ENCODE data around the gene NDUFB4. TPM values are rescaled to one million over a fixed set of nuclear protein-coding genes. Genes with fewer than 3 reads are reported as not detected.

Gene NDUFB4
- total RNA-seq, 1 donor from 2014 or later, result 129 TPM

DNA sequence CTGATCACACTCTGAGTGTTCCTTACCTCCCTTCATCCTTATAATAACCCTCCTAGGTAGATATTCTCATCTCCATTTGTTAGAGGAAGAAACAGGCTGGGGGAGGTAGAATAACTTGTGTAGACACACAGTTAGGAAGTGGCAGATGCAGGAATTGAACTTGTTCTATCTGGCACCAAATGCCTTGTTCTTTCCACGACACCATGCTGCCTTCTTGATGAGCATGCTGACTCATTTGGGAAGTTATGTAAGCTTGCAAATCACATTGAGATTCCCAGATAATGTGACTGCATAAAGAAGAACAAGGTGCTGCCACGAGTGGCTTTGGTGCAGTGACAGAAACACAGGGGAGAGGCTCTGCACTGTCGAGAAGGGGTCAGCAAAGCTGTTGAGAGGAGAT is 27.5 kb upstream of the NDUFB4 start:
- H3K4me1 Mint-ChIP-seq (ENCODE audit: unreplicated experiment), result peaks cover 9% of the 10 kb centered on the region
- no peak for DNase-seq (ENCODE audit: extremely low spot score, unreplicated experiment)
- TF ChIP-seq, protein P1, sequence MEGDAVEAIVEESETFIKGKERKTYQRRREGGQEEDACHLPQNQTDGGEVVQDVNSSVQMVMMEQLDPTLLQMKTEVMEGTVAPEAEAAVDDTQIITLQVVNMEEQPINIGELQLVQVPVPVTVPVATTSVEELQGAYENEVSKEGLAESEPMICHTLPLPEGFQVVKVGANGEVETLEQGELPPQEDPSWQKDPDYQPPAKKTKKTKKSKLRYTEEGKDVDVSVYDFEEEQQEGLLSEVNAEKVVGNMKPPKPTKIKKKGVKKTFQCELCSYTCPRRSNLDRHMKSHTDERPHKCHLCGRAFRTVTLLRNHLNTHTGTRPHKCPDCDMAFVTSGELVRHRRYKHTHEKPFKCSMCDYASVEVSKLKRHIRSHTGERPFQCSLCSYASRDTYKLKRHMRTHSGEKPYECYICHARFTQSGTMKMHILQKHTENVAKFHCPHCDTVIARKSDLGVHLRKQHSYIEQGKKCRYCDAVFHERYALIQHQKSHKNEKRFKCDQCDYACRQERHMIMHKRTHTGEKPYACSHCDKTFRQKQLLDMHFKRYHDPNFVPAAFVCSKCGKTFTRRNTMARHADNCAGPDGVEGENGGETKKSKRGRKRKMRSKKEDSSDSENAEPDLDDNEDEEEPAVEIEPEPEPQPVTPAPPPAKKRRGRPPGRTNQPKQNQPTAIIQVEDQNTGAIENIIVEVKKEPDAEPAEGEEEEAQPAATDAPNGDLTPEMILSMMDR (conservative IDR thresholded peaks at IDR 0.05), result no peak
- no peak overlapping the region for H3K4me3 Mint-ChIP-seq
- no peak overlapping the region for H3K27ac Mint-ChIP-seq
- H3K36me3 Mint-ChIP-seq, result no peaks in the 10 kb centered on the region
- no peaks in the 10 kb centered on the region for H3K27me3 Mint-ChIP-seq
- H3K9me3 Mint-ChIP-seq, result no peaks in the 10 kb centered on the region

DNA sequence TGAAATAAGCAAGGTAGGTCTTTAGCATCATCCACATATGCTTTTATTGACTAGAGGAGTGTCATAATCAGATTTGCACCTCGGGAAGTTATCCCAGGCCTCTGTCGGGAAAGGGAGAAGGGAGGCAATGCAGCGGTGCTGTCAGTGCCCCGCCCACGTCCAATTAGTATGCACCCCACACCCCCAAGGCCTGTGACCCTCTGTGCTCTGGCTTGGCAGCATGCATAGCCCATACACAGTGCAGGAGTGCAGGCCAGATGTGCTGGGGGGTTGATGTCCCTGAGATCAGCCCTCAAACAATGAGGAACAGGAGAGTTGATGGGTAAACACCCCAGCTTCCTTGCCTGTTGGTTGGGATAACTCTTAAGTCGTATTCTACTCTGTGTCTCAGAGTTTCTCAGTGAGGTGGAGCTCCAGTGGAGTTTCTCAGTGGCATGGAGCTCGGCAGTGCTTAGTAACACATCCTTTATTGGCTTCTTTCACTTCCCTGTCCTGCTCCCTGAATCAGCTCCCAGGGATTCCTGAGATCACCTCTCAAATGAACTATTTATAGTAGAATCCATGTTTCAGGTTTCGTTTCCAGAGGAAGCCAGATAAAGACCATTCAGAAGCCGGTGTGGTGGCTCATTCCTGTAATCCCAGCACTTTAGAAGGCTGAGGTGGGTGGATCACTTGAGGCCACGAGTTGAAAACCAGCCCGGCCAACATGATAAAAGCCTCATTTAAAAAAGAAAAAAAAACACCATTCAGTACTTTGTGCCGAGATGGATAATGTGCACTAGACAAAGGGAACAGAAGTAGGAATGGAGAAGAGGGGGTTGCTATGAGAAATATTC is 26.7 kb upstream of the NDUFB4 start:
- DNase-seq (ENCODE audit: extremely low spot score, unreplicated experiment), result no peak
- H3K27ac Mint-ChIP-seq, result no peak overlapping the region
- TF ChIP-seq, protein P1 (conservative IDR thresholded peaks at IDR 0.05), result no peak

GRCh38 chr3:120572027-120572426 is 24.1 kb upstream of the NDUFB4 start:
- Mint-ChIP-seq H3K9me3 (no peaks in the 10 kb centered on the region), H3K27ac (no peak overlapping the region), H3K4me3 (no peak overlapping the region), H3K27me3 (no peaks in the 10 kb centered on the region), H3K36me3 (no peaks in the 10 kb centered on the region), H3K4me1 (ENCODE audit: unreplicated experiment) (peaks cover 9% of the 10 kb centered on the region)
- TF ChIP-seq, protein P1 (conservative IDR thresholded peaks at IDR 0.05), result no peak
- no peak for DNase-seq (ENCODE audit: extremely low spot score, unreplicated experiment)

More for the DNA sequence above, 26.7 kb upstream of the NDUFB4 start:
- H3K9me3 Mint-ChIP-seq, result no peaks in the 10 kb centered on the region
- no peak overlapping the region for H3K4me3 Mint-ChIP-seq
- H3K27me3 Mint-ChIP-seq, result no peaks in the 10 kb centered on the region
- H3K36me3 Mint-ChIP-seq, result no peaks in the 10 kb centered on the region
- peaks cover 9% of the 10 kb centered on the region for H3K4me1 Mint-ChIP-seq (ENCODE audit: unreplicated experiment)

GRCh38 chr3:120587332-120587975 is 8.7 kb upstream of the NDUFB4 start:
- Mint-ChIP-seq H3K36me3 (no peaks in the 10 kb centered on the region), H3K27me3 (peaks cover 19% of the 10 kb centered on the region), H3K27ac (no peak overlapping the region), H3K9me3 (peaks cover 7% of the 10 kb centered on the region), H3K4me3 (no peak overlapping the region), H3K4me1 (ENCODE audit: unreplicated experiment) (no peaks in the 10 kb centered on the region)
- DNase-seq (ENCODE audit: extremely low spot score, unreplicated experiment), result no peak
- TF ChIP-seq, protein P1 (conservative IDR thresholded peaks at IDR 0.05), result no peak

DNA sequence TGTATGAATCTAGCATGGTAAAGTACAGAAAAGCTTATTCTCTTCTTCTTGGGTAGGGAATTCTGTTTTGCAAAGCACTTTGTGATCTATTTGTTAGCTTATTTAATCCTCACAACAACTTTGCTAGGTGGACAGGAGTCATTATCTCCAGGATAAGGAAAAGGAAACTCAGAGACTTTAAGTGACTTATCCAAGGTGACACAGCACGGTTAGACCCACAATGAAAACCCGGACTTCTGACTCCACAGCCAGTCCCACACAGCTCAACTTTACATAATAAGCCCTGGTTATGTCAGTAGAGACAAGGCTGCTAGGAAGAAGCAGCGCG is 384 bp upstream of the NDUFB4 start:
- Mint-ChIP-seq H3K36me3 (peaks cover 6% of the 10 kb centered on the region), H3K4me1 (ENCODE audit: unreplicated experiment) (peaks cover 7% of the 10 kb centered on the region), H3K4me3 (peak overlapping the region; percentile 92), H3K27me3 (peaks cover 11% of the 10 kb centered on the region), H3K27ac (peak overlapping the region; percentile 96), H3K9me3 (no peaks in the 10 kb centered on the region)
- no peak for DNase-seq (ENCODE audit: extremely low spot score, unreplicated experiment)
- TF ChIP-seq, protein P1 (conservative IDR thresholded peaks at IDR 0.05), result no peak
